SH-SY5Y (cell line): ENCODE measurements around the gene MAP3K20.

ENCODE experiments used
- GATA2 ChIP-seq: IDR thresholded peaks from 2 replicates; pipeline ENCODE4 v1.6.1; 2011; ENCODE audit warnings: mild to moderate bottlenecking, low read depth, low read length
- GATA3 ChIP-seq: IDR thresholded peaks from 2 replicates; pipeline ENCODE4 v1.6.1; 2011; ENCODE audit warnings: low read depth, mild to moderate bottlenecking, low read length, moderate library complexity

- TF ChIP-seq GATA3 (no peak), GATA2 (no peak)
Measured at GRCh38 chr2:173087214-173087581, 11.6 kb downstream of the MAP3K20 start.
